Activated CD4-positive, alpha-beta T cell treated with anti-CD3 and anti-CD28 coated beads for 48 hours (primary cell): ENCODE measurements around the gene RHBDL1.

Source experiments
- DNase-seq: peaks from one replicate; pipeline ENCODE4 v3.0.0-alpha.2; 2020

The RHBDL1 gene

GRCh38 chr16:722835-723633 lies 47.6 kb downstream of the RHBDL1 start:
- no peak for DNase-seq

- DNase-seq, result no peak
Measured at GRCh38 chr16:723695-724094, 48.2 kb downstream of the RHBDL1 start.

DNA sequence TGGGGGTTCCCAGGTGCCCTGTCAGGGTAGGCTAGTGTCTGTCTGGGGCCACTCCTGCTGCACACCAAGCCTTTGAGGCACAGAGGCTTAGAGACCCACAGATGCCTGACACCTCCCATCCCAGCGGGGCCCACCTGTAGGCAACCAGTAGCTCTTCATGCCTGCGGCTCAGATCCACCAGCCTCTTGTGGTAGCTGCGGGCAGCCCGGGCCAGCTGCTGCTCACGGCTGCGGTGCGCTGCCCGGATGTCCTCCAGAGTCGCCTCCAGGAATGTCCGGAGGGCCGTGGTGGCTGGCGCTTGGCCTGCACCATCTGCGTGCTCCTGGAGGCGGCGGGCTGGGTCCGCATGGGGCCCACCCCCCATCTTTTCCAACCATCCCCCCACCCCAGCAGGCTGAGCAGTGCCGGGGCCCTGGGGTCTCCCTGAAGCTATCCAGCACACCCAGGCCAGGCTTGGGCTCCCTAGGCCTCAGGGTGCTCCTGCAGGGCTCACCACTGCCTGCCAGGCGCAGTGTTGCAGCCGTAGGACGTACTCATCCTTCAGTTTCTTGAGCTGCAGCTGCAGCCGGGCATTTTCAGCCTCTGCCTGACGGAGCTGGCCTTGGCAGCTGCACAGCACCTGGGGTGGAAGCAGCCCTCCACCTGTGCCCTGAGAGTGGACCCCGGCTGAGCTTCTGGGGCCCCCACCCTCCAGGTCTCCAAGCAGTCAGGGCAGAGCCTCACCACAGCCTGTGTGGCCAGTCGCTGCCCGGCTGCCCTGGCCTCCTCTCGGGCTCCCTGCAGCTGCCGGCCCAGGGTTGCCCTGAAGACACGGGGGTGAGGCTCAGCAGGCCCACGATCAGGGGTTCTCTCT lies 48.9 kb downstream of the RHBDL1 start:
- DNase-seq, result no peak

DNA sequence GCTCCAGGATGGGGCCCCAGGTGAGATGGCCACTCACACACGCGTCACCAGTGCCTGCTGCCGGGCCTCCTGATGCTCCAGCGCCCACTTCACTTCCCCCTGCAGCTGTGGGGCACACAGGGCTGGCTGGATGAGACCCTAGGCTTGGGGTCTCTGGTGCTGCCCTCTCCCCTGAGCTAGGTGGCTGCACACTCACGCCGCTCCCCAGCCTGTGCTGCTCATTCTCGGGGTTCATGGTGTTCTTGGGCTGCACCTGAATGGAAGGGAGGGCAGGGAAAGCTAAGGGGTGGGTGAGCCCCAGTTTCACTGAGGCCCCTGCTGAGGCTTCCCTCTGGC lies 49.5 kb downstream of the RHBDL1 start:
- DNase-seq, result no peak

GRCh38 chr16:725463-726187 lies 50.2 kb downstream of the RHBDL1 start:
- no peak for DNase-seq

- DNase-seq, result no peak
Measured at GRCh38 chr16:726188-726437, 50.6 kb downstream of the RHBDL1 start.

GRCh38 chr16:726438-727290 lies 51.2 kb downstream of the RHBDL1 start, which contains the start of the genes CCDC78 and HAGHL:
TSS of gene CCDC78 (minus strand) at chr16:726443. CDS start at chr16:726367, 76 bp downstream.
TSS of gene HAGHL (plus strand) at chr16:727106. CDS start at chr16:727510, 404 bp downstream.
- peak; percentile 66 for DNase-seq

GRCh38 chr16:727291-727977 lies 52.0 kb downstream of the RHBDL1 start:
- DNase-seq, result peak; percentile 43
